HepG2 (cell line): Measurements from ENCODE around the gene CDC14A. TPM values are rescaled to one million over a fixed set of nuclear protein-coding genes. Genes with fewer than 3 reads are reported as not detected.

ENCODE experiments used
- ATAC-seq: fragments of 200-7000 bp; cut with Tn5 transposase; 3 replicates; pipeline ENCODE4 v1.9.1; 2020; ENCODE audit warnings: mild to moderate bottlenecking, moderate library complexity
- BruUV-seq: library from RNA; stranded (reverse); fragments of 400-500 nt; replicated peaks from 2 replicates; lab custom pipeline; 2021; lab: Mats Ljungman, UMichigan
- CTCF ChIA-PET: fragments of 300-600 bp; formaldehyde crosslinking; extraction: SDS; loops from one replicate; lab custom pipeline; 2021; ENCODE audit warnings: low total read pairs, inconsistent platforms, low intra/inter-chr PET ratio; lab: Yijun Ruan, JAX
- POLR2A ChIA-PET: fragments of 350-600 bp; sonication (Branson Sonifier 250); formaldehyde crosslinking; loops from one replicate; lab custom pipeline; 2020; ENCODE audit warnings: antibody characterized with exemption, inconsistent platforms; lab: Yijun Ruan, JAX
- DNase-seq: peaks from one replicate; pipeline ENCODE4 v3.0.0-alpha.2; 2015; ENCODE audit warnings: low spot score
- FAIRE-seq: peaks from 3 replicates; lab custom pipeline; 2011; peaks lifted over from hg19 to GRCh38; lab: Jason Lieb, UNC
- H2AFZ ChIP-seq: one replicate; pipeline ENCODE4 v1.6.1; 2011; ENCODE audit warnings: low read length, inconsistent platforms
- H3K27ac ChIP-seq: fragments of 300-600 bp; 3 replicates; pipeline ENCODE4 v1.8.0; 2011; ENCODE audit warnings: mixed run types, mild to moderate bottlenecking, mixed read lengths, low read length, inconsistent platforms; ENCODE audit not compliant: insufficient read depth; ENCODE audit errors: extremely low read length
- H3K27me3 ChIP-seq, 2 experiments: fragments of 200-600 bp in 1 of 2; 2 replicates in 1 of 2; 3 replicates in 1 of 2; pipeline versions ENCODE4 v1.6.0 to v1.8.0; 2011; ENCODE audit warnings: low read length in 2 of 2, mild to moderate bottlenecking in 2 of 2, moderate library complexity in 2 of 2, inconsistent platforms in 1 of 2; ENCODE audit not compliant: insufficient read depth in 2 of 2, control insufficient read depth in 1 of 2
- H3K36me3 ChIP-seq, 2 experiments: fragments of 200-600 bp in 1 of 2; replicated peaks in 1 of 2; 2 replicates in 1 of 2; 3 replicates in 1 of 2; pipeline versions ENCODE4 v1.5.1 to v1.8.0; 2011; ENCODE audit warnings: low read length in 2 of 2, inconsistent platforms in 1 of 2; ENCODE audit not compliant: insufficient read depth in 2 of 2, control insufficient read depth in 1 of 2
- H3K4me1 ChIP-seq: 2 replicates; pipeline ENCODE4 v1.5.1; 2012; ENCODE audit warnings: low read length, inconsistent platforms; ENCODE audit not compliant: insufficient read depth
- H3K4me2 ChIP-seq: 2 replicates; pipeline ENCODE4 v1.6.0; 2011; ENCODE audit warnings: low read depth, low read length, inconsistent platforms
- H3K4me3 ChIP-seq, 3 experiments: fragments of 200-600 bp in 1 of 3; sonication (generic), shearing (Covaris generic) in 1 of 3; replicated peaks in 1 of 3; 2 replicates each; pipeline ENCODE4 v1.5.1; 2011 to 2016; ENCODE audit warnings: low read length in 3 of 3, inconsistent platforms in 2 of 3, low read depth in 2 of 3, mild to moderate bottlenecking in 2 of 3, control low read depth in 1 of 3, mixed read lengths in 1 of 3; ENCODE audit not compliant: insufficient read depth in 1 of 3
- H3K79me2 ChIP-seq: one replicate; pipeline ENCODE4 v1.6.1; 2011; ENCODE audit warnings: low read length, inconsistent platforms; ENCODE audit not compliant: insufficient read depth
- H3K9ac ChIP-seq: 2 replicates; pipeline ENCODE4 v1.6.0; 2011; ENCODE audit warnings: mild to moderate bottlenecking, low read depth, low read length, inconsistent platforms; ENCODE audit not compliant: insufficient read depth
- H3K9me3 ChIP-seq: 2 replicates; pipeline ENCODE4 v1.5.1; 2012; ENCODE audit warnings: mild to moderate bottlenecking, low read length
- H4K20me1 ChIP-seq: 2 replicates; pipeline ENCODE4 v1.6.0; 2011; ENCODE audit warnings: inconsistent platforms, mild to moderate bottlenecking, low read length, moderate library complexity; ENCODE audit not compliant: insufficient read depth
- DR1 ChIP-seq: sonication (generic); formaldehyde crosslinking; IDR thresholded peaks from 2 replicates; pipeline ENCODE4 v1.8.0; 2021; ENCODE audit warnings: mild to moderate bottlenecking, missing genetic modification reagents, inconsistent platforms
- HOXD1 ChIP-seq: sonication (generic); formaldehyde crosslinking; IDR thresholded peaks from 2 replicates; pipeline ENCODE4 v1.5.0; 2020; ENCODE audit warnings: missing genetic modification reagents
- JUND ChIP-seq: sonication (generic); formaldehyde crosslinking; IDR thresholded peaks from 2 replicates; pipeline ENCODE4 v1.8.0; 2022; ENCODE audit warnings: mild to moderate bottlenecking, missing genetic modification reagents
- KLF6 ChIP-seq: IDR thresholded peaks from 2 replicates; pipeline ENCODE4 v1.8.0; 2016; ENCODE audit warnings: missing biosample characterization, missing genetic modification reagents
- MLXIP ChIP-seq: sonication (generic); formaldehyde crosslinking; IDR thresholded peaks from 2 replicates; pipeline ENCODE4 v1.9.0; 2021; ENCODE audit warnings: missing genetic modification reagents, borderline replicate concordance
- SYNCRIP ChIP-seq: fragments of 200-400 bp; formaldehyde crosslinking; IDR thresholded peaks from 2 replicates; pipeline ENCODE4 v1.6.1; 2018; ENCODE audit warnings: mild to moderate bottlenecking, low read depth, low read length; ENCODE audit not compliant: insufficient read depth
- ZFP90 ChIP-seq: sonication (generic); formaldehyde crosslinking; IDR thresholded peaks from 2 replicates; pipeline ENCODE4 v1.8.0; 2022; ENCODE audit warnings: missing genetic modification reagents, mild to moderate bottlenecking, inconsistent platforms, borderline replicate concordance
- ZNF407 ChIP-seq: sonication (generic); formaldehyde crosslinking; IDR thresholded peaks from one replicate; pipeline ENCODE4 v1.5.1; 2020; ENCODE audit warnings: mild to moderate bottlenecking, missing genetic modification reagents; ENCODE audit errors: not compliant biosample characterization
- ZNF503 ChIP-seq: sonication (generic); formaldehyde crosslinking; IDR thresholded peaks from 2 replicates; pipeline ENCODE4 v1.4.0; 2020; ENCODE audit warnings: missing genetic modification reagents
- whole genome bisulfite sequencing: methylation state at CpG from one replicate; pipeline ENCODE4 v1.1.6; 2017; ENCODE audit warnings: low lambda C conversion rate; 5-methylcytosine and 5-hydroxymethylcytosine counted together
- in situ Hi-C: cut with HindIII; loops from 2 replicates; pipeline ENCODE4 v1.10.0; 2017; ENCODE audit warnings: low pct_unique_long_range_greater_than_20kb; ENCODE audit not compliant: extremely low pct_ligation_motif_present
- intact Hi-C: fragments of 100-400 bp; cut with micrococcal nuclease; formaldehyde crosslinking; loops from one replicate; pipeline ENCODE4 v1.10.0; 2022; ENCODE audit not compliant: unreplicated experiment
- polyA plus RNA-seq, 8 experiments: library from polyadenylated mRNA; depleted of rRNA in 3 of 8; stranded (reverse) in 7 of 8; unstranded in 1 of 8; fragments of >200 nt; fragmentation: Illumina TruSeq in 4 of 8; extraction: Trizol in 4 of 8; gene quantifications; 2 replicates each; pipeline versions ENCODE4 v1.2.1 to v1.2.3, GENCODE V29; 2011 to 2016; ENCODE audit warnings: low read depth in 4 of 8, missing spikeins in 1 of 8, mixed read lengths in 1 of 8; ENCODE audit not compliant: insufficient read depth in 1 of 8
- total RNA-seq, 5 experiments: library from RNA; depleted of rRNA; stranded (reverse); fragments of >200 nt; fragmentation: Illumina TruSeq; extraction: Trizol; gene quantifications; 2 replicates each; pipeline ENCODE4 v1.2.3, GENCODE V29; 2016; ENCODE audit warnings: low read depth in 1 of 5

The CDC14A gene
- total and polyA plus RNA-seq, 2 of the 13 experiments (the other 11 are each of a cell fraction or from before 2014, with no cell fraction given) = 2.8 to 4.9 TPM

DNA sequence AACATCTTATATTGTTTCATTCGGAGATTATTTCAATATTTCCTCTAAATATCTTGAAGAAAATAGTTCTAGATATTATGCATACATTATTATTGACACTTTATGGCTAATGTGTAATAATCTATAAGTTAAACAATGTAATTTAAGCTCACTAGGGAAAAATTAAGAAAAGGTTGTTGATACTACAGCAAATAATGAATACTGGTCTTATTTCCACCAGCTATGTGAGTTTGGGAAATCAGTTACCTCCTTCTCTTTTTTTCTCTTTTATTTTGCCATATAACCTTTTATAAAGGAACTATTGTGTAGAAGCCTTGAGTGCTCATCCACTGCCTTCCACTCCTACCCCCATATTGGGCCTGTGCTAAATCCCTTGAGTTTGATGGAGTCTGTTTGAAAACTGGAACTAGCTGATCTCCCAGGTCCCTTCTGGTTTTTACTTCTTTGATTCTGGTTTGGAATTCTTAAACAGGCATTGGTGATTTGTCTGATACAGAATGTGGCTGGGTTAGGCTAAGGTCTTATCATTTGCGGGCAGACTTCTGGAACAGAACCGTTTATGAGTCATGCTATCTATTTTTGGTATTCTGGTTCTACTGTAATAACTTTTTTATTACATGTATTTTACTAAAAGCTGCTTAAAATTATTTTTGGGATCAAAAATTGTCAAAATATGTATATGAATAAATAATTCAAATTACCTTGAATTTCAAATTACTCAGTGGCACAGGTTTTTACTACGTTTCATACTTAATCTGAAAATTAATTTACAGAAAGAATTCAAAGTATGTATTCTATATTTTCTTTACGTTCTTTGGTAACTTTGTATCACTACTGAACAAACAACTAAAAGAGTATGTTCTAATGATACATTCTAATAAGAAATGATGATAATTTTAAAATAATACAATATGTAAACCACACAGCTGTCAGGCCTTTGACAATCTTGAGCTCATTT is 5.0 kb upstream of the CDC14A start:
- Histone ChIP-seq H2AFZ (no peak overlapping the region), H4K20me1 (no peaks in the 10 kb centered on the region), H3K79me2 (no peaks in the 10 kb centered on the region), H3K4me3 (no peak overlapping the region), H3K27me3 (no peaks in the 10 kb centered on the region), H3K9ac (no peak overlapping the region), H3K27ac (no peak overlapping the region), H3K36me3 (no peaks in the 10 kb centered on the region), H3K9me3 (no peaks in the 10 kb centered on the region), H3K4me1 (peaks cover 32% of the 10 kb centered on the region), H3K4me2 (no peak overlapping the region)
- FAIRE-seq = no peak
- DNase-seq = no peak
- ATAC-seq = no peak
- ChIA-PET POLR2A (no interaction called here), CTCF (no interaction called here)
- no TSS peak for BruUV-seq
- intact Hi-C loops (no loop called here), in situ Hi-C loops (no loop called here)
- 53% methylated on average over 5 of the region's 5 CpGs for WGBS
- no peak for TF ChIP-seq JUND (CRISPR knock-in tag)
- no peak for TF ChIP-seq KLF6 (CRISPR knock-in tag)
- TF ChIP-seq ZFP90 (CRISPR knock-in tag) = no peak
- no peak for TF ChIP-seq DR1
- no peak for TF ChIP-seq ZNF407 (CRISPR knock-in tag)
- no peak for TF ChIP-seq ZNF503 (CRISPR knock-in tag)
- TF ChIP-seq MLXIP (CRISPR knock-in tag) = no peak
- no peak for TF ChIP-seq HOXD1
- no peak for TF ChIP-seq SYNCRIP
